Measurements from ENCODE around the gene SRCAP. TPM values are rescaled to one million over a fixed set of nuclear protein-coding genes. Genes with fewer than 3 reads are reported as not detected.

Gene SRCAP
- total RNA-seq, 1 experiment from 2014 or later = 58.5 TPM

Other genes with a start within 250 kb of the SRCAP start
- gene ITGAL, start 226.4 kb upstream of the SRCAP start, total RNA-seq (2021) = 0.64 to 1.1 TPM (median 1.0 TPM) in 3 replicates
- gene ZNF768, start 172.6 kb upstream of the SRCAP start, total RNA-seq (2021) = 35.9 to 43.0 TPM (median 42.4 TPM) in 3 replicates
- 11.3 to 11.7 TPM (median 11.5 TPM) in 3 replicates for gene ZNF747, start 164.3 kb upstream of the SRCAP start, total RNA-seq (2021)
- gene ZNF764, start 140.8 kb upstream of the SRCAP start, total RNA-seq (2021) = 9.0 to 10.4 TPM (median 9.1 TPM) in 3 replicates
- 4.2 to 6.0 TPM (median 4.9 TPM) in 3 replicates for gene ZNF688, start 127.5 kb upstream of the SRCAP start, total RNA-seq (2021)
- gene ZNF785, start 113.5 kb upstream of the SRCAP start, total RNA-seq (2021) = 15.4 to 16.5 TPM (median 16.0 TPM) in 3 replicates
- 13.2 to 16.3 TPM (median 15.9 TPM) in 3 replicates for gene ZNF689, start 88.8 kb upstream of the SRCAP start, total RNA-seq (2021)
- 21.9 to 24.3 TPM (median 22.0 TPM) in 3 replicates for gene PRR14, start 48.2 kb upstream of the SRCAP start, total RNA-seq (2021)
- 18.9 to 23.2 TPM (median 19.9 TPM) in 3 replicates for gene FBRS, start 40.7 kb upstream of the SRCAP start, total RNA-seq (2021)
- gene PHKG2, start 49.3 kb downstream of the SRCAP start, total RNA-seq (2021) = 40.8 to 50.5 TPM (median 45.0 TPM) in 3 replicates
- gene CFAP119, start 62.9 kb downstream of the SRCAP start, total RNA-seq (2021) = 4.6 to 6.6 TPM (median 6.2 TPM) in 3 replicates
- 63.7 to 77.1 TPM (median 66.9 TPM) in 3 replicates for gene RNF40, start 63.2 kb downstream of the SRCAP start, total RNA-seq (2021)
- gene ZNF629, start 88.0 kb downstream of the SRCAP start, total RNA-seq (2021) = 18.7 to 20.0 TPM (median 19.7 TPM) in 3 replicates
- 18.3 to 20.3 TPM (median 18.7 TPM) in 3 replicates for gene BCL7C, start 194.9 kb downstream of the SRCAP start, total RNA-seq (2021)
- gene CTF1, start 197.4 kb downstream of the SRCAP start, total RNA-seq (2021) = 1.4 to 1.9 TPM (median 1.6 TPM) in 3 replicates
- gene FBXL19, start 224.4 kb downstream of the SRCAP start, total RNA-seq (2021) = 79.0 to 84.9 TPM (median 84.3 TPM) in 3 replicates
- gene ORAI3, start 249.9 kb downstream of the SRCAP start, total RNA-seq (2021) = 10.8 to 13.5 TPM (median 13.2 TPM) in 3 replicates

Measured in WTC11 (cell line).